NCI-H1694 (cell line): ENCODE results near the gene ATF7.
A peak's percentile ranks its signal among the peaks of the same experiment; 100 is the strongest.
"Not testable (repeated sequence)": the region's sequence is repeated elsewhere in the genome, so short reads cannot be mapped to it uniquely, and the experiment has no call there.

Source experiments
- DNase-seq: peaks from one replicate; lab custom pipeline; 2025; lab: John Stamatoyannopoulos, UW

The ATF7 gene

DNA sequence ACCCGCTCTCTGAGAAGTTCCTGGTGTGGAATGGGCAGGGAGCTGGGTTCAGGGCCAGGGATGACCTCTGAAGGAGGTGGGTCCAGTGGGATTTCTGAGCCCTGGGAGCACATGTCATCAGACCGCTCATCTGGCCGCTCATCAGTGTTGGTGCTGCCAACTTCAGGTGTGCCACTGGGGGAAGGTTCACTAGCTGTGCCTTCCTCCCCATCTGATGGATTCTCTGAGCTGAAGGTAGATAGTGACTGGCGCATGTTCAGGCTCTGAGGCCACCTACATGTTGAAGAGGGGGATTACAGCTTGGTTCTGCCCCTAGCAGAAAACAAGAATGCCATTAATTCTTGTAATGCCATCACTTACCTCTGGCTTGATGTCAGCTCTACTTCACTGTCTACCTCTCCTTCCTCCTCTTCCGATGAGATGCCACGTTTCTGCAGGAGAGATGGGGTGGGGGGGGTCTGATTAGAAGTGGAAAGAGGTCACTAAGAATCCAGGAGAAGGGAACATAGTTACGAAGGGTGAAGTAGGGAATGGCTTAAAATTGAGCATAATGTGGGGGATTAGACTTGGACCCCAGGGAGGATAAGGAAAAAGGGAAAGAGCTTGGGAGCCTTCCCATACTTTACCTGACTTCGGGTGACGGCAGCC lies 144.1 kb downstream of the ATF7 start:
- DNase-seq = no peak

DNA sequence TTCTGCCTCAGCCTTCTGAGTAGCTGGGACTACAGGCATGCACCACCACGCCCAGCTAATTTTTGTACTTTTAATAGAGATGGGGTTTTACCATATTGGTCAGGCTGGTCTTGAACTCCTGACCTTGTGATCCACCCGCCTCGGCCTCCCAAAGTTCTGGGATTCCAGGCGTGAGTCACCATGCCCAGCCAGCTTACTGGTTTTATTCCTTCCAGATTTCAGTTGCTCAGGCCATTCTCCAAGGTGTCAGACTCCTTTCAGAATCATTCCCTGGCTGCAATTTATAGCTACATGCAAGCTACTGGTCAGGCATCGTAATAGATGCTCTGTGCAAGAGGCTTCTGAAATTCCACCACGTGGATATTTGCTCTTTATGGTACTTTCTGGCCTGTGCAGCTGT lies 144.7 kb downstream of the ATF7 start:
- DNase-seq = not testable (repeated sequence)

GRCh38 chr12:53480491-53481442 lies 145.4 kb downstream of the ATF7 start:
- DNase-seq = no peak

- no peak for DNase-seq
Observed at GRCh38 chr12:53479331-53479730, 146.9 kb downstream of the ATF7 start.

GRCh38 chr12:53478865-53479264 lies 147.3 kb downstream of the ATF7 start:
- no peak for DNase-seq

DNA sequence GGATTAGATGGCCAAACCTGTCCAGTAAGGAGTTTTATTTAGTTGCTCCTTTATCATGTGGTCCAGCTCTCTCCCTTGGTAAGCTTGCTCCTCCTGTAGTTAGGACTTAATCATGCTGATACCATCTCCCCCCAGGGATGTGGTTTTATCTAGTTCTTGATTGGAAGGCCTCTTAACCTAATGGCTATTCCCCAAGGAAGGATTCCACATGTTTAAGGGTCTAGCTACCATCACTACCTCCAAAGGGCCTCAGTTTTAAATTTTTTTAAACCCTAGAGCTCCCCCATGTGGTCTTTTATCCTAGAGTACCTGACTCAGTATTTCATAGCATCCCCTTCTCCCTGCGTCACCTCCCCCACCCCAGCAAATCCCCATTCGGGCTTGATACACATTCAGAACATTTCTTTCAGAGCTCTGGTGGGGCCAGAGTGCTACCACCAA lies 149.4 kb downstream of the ATF7 start:
- DNase-seq = peak; percentile 36

DNA sequence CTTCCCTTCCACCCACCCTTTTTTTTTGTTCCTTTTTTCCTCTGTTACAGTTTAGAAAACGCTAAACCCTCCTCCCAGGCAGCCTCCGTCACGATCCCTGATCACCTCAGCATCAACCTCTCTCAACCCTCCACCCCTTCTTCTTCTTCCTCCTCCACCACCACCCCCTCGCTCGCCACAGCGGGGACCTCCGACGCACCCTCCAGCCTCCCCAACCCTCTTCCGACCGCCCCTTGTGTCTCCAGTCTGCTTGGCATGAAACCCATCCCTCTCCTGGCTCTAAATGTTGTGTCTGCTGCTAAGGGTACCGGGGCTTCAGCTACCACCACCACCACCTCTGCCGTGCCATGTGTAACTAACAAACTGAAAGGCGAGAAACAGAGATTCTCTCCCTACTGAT lies 151.4 kb downstream of the ATF7 start:
- DNase-seq = no peak

GRCh38 chr12:53474077-53474476 lies 152.1 kb downstream of the ATF7 start:
- DNase-seq = no peak

DNA sequence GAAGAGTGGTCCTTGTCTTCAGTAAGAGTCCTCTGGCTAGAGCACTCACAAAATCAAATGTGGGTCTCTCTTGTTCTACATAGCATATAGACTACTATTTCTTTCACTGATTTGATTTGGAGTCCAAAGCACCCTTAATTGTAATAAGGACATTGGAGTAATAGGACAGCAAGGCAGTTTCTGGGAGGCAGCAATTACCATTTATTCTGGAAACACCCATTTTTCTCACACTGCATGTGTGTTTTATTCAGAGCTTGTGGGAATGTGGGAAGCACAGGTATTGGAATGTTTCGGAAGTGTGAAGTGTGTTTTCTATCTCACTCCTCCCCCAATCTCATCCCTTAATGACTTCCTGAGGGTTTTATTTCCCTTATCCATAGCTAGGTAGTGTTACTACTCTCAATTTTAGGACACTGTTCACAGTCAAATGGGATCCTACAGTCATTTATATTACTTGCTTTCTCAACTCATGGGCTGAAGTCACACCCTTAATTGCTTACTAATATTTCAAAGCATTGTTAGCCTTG lies 154.1 kb downstream of the ATF7 start:
- DNase-seq = no peak

GRCh38 chr12:53468282-53468681 lies 157.9 kb downstream of the ATF7 start:
- DNase-seq = no peak

DNA sequence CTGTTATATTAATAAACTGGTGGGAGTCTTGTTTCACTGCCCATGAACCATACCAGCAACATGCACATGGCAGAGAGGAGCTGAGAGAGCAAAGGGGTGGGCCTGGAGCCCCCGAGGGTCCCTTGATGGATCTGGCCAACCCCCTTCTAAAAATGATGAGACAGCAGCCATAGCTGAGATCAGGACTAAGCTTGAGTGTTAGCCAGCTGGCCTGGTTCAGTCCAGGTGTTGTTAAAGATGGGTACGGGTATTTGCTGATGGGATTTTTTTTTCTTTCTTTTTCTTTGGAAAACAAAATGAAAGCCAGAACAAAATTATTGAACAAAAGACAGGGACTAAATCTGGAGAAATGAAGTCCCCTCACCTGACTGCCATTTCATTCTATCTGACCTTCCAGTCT lies 158.3 kb downstream of the ATF7 start:
- DNase-seq = no peak

DNA sequence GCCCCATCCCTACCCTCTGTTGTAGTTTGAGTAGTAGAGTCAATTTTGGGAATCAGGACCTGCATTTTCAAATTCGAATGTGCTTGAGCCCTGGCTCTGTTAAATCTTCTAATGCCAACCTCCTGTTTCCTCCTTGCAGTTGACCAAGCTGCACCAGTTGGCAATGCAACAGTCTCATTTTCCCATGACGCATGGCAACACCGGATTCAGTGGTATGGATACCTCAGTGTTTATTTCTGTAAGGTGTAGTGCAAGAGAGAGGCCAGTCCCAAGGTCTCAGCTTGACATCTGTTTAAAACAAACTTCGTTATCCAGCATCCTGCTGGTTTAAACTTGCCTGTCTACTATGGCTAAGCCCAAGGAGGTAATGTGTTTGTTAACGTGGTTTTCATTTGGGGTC lies 159.1 kb downstream of the ATF7 start:
- DNase-seq = no peak

GRCh38 chr12:53466640-53467039 lies 159.5 kb downstream of the ATF7 start:
- no peak for DNase-seq

- DNase-seq = no peak
Observed at GRCh38 chr12:53465679-53466078, 160.5 kb downstream of the ATF7 start.

- DNase-seq = no peak
Observed at GRCh38 chr12:53464685-53465418, 161.3 kb downstream of the ATF7 start.

GRCh38 chr12:53463802-53464560 lies 162.2 kb downstream of the ATF7 start:
- no peak for DNase-seq

- DNase-seq = no peak
Observed at GRCh38 chr12:53462935-53463334, 163.2 kb downstream of the ATF7 start.

DNA sequence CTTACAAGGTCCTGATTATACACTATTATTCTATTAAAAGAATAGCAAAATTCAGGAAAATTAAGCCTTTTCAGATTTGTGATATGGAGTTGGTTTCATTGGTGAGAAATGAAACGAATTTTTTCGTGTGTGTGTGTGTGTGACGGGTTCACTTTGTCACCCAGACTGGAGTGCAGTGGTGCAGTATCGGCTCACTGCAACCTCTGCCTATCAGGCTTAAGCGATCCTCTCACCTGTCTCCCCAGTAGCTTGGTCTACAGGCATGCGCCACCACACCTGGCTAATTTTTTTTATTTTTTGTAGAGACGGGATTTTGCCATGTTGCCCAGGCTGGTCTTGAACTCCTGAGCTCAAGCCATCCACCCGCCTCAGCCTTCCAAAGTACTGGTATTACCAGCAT lies 164.6 kb downstream of the ATF7 start:
- no peak for DNase-seq

GRCh38 chr12:53461059-53461458 lies 165.1 kb downstream of the ATF7 start:
- no peak for DNase-seq

- DNase-seq = no peak
Observed at GRCh38 chr12:53459097-53459496, 167.1 kb downstream of the ATF7 start.
